B cell (primary cell): ENCODE measurements around the gene EFNA2. TPM values are rescaled to one million over a fixed set of nuclear protein-coding genes. Genes with fewer than 3 reads are reported as not detected.

Experiments
- ATAC-seq: fragments of 200-7000 bp; cut with Tn5 transposase; one replicate; pipeline ENCODE4 v1.10.0; 2021; ENCODE audit warnings: low read depth, mild to moderate bottlenecking, moderate number of reproducible peaks, moderate library complexity
- CTCF ChIA-PET: fragments of 350-600 bp; sonication (Branson Sonifier 250); formaldehyde crosslinking; loops from one replicate; lab custom pipeline; 2021; ENCODE audit warnings: antibody characterized with exemption, inconsistent platforms; lab: Charles Lee
- POLR2A ChIA-PET: fragments of 350-600 bp; sonication (Branson Sonifier 250); formaldehyde crosslinking; loops from one replicate; lab custom pipeline; 2021; ENCODE audit warnings: antibody characterized with exemption; lab: Charles Lee
- DNase-seq: peaks from one replicate; pipeline ENCODE4 v3.0.0; 2013
- H2AFZ ChIP-seq: 2 replicates; pipeline ENCODE4 v1.6.1; 2012; ENCODE audit warnings: mild to moderate bottlenecking, low read depth, low read length; ENCODE audit not compliant: insufficient read depth, poor library complexity, severe bottlenecking
- H3K27ac ChIP-seq, 2 donors: 1 replicate in 1 of 2; 2 replicates in 1 of 2; pipeline ENCODE4 v1.5.1; 2012 to 2013; ENCODE audit warnings: low read length in 2 of 2, mild to moderate bottlenecking in 2 of 2, moderate library complexity in 1 of 2
- H3K27me3 ChIP-seq, 4 experiments: fragments of 200-600 bp in 1 of 4; sonication (generic) in 1 of 4; replicated peaks in 1 of 4; 1 replicate in 2 of 4; 2 replicates in 2 of 4; pipeline versions ENCODE4 v1.6.1 to v1.7.0; 2013 to 2016; ENCODE audit warnings: low read length in 3 of 4, mild to moderate bottlenecking in 2 of 4, mixed read lengths in 1 of 4, moderate library complexity in 1 of 4; ENCODE audit not compliant: insufficient read depth in 4 of 4, control insufficient read depth in 3 of 4; ENCODE audit errors: control extremely low read depth in 1 of 4
- H3K36me3 ChIP-seq, 2 experiments: replicated peaks in 1 of 2; 1 replicate in 1 of 2; 2 replicates in 1 of 2; pipeline versions ENCODE4 v1.6.1 to v1.7.1; 2013; ENCODE audit warnings: low read length in 1 of 2; ENCODE audit not compliant: insufficient read depth in 2 of 2, control insufficient read depth in 1 of 2; ENCODE audit errors: control extremely low read depth in 1 of 2, extremely low read depth in 1 of 2
- H3K4me1 ChIP-seq, 2 donors: fragments of 200-600 bp in 1 of 2; sonication (generic) in 1 of 2; 1 replicate in 1 of 2; 2 replicates in 1 of 2; pipeline versions ENCODE4 v1.5.1 to v1.6.1; 2013 to 2017; ENCODE audit warnings: low read length in 2 of 2; ENCODE audit not compliant: control insufficient read depth in 2 of 2, insufficient read depth in 2 of 2
- H3K4me2 ChIP-seq: replicated peaks from 2 replicates; pipeline ENCODE3; 2012; ENCODE audit warnings: mild to moderate bottlenecking, low read depth, low read length; ENCODE audit not compliant: poor library complexity, severe bottlenecking
- H3K4me3 ChIP-seq, 5 experiments: fragments of 200-600 bp in 1 of 5; sonication (generic) in 1 of 5; 1 replicate in 3 of 5; 2 replicates in 2 of 5; pipeline versions ENCODE4 v1.5.1 to v1.7.0; 2011 to 2016; ENCODE audit warnings: low read length in 4 of 5, mild to moderate bottlenecking in 4 of 5, low read depth in 2 of 5, control low read depth in 1 of 5, moderate library complexity in 1 of 5; ENCODE audit not compliant: insufficient read depth in 1 of 5; ENCODE audit errors: control extremely low read depth in 1 of 5, extremely low read depth in 1 of 5
- H3K79me2 ChIP-seq: fragments of 200-600 bp; sonication (generic); one replicate; pipeline ENCODE4 v1.6.0; 2016; ENCODE audit warnings: low read length; ENCODE audit not compliant: control insufficient read depth, insufficient read depth
- H3K9ac ChIP-seq: fragments of 200-600 bp; sonication (generic); 2 replicates; pipeline ENCODE4 v1.6.1; 2017; ENCODE audit warnings: mild to moderate bottlenecking, low read length, moderate library complexity
- H3K9me3 ChIP-seq, 3 donors: one replicate each; pipeline versions ENCODE4 v1.6.1 to v1.7.1; 2013; ENCODE audit warnings: low read length in 2 of 3; ENCODE audit not compliant: control insufficient read depth in 2 of 3, insufficient read depth in 1 of 3; ENCODE audit errors: control extremely low read depth in 1 of 3
- H4K20me1 ChIP-seq: 2 replicates; pipeline ENCODE4 v1.6.0; 2012; ENCODE audit warnings: mild to moderate bottlenecking, low read length; ENCODE audit not compliant: insufficient read depth, control insufficient read depth, poor library complexity, severe bottlenecking
- H3K27ac Mint-ChIP-seq: one replicate; pipeline ENCODE4 v1.8.0; 2021; ENCODE audit warnings: mixed read lengths
- H3K27me3 Mint-ChIP-seq: one replicate; pipeline ENCODE4 v1.8.0; 2021; ENCODE audit warnings: mixed read lengths
- H3K4me1 Mint-ChIP-seq: one replicate; pipeline ENCODE4 v1.8.0; 2021; ENCODE audit warnings: mixed read lengths
- H3K4me3 Mint-ChIP-seq: one replicate; pipeline ENCODE4 v1.8.0; 2021; ENCODE audit warnings: mixed read lengths
- H3K9me3 Mint-ChIP-seq: one replicate; pipeline ENCODE4 v1.8.0; 2022; ENCODE audit warnings: mixed read lengths; ENCODE audit not compliant: insufficient read depth
- CTCF ChIP-seq: fragments of 200-600 bp; IDR thresholded peaks from one replicate; pipeline ENCODE4 v1.8.0; 2022; ENCODE audit warnings: antibody characterized with exemption, mild to moderate bottlenecking
- EZH2 ChIP-seq: IDR thresholded peaks from 2 replicates; pipeline ENCODE4 v1.6.1; 2012; ENCODE audit warnings: borderline replicate concordance, low read depth, mild to moderate bottlenecking, moderate library complexity, low read length; ENCODE audit not compliant: insufficient read depth, poor library complexity, severe bottlenecking
- WGBS: methylation state at CpG from one replicate; pipeline ENCODE4 v1.1.5; 2013; ENCODE audit warnings: missing lambda C conversion rate; ENCODE audit not compliant: insufficient coverage; 5-methylcytosine and 5-hydroxymethylcytosine counted together
- intact Hi-C: fragments of 100-400 bp; cut with micrococcal nuclease; formaldehyde crosslinking; loops from one replicate; pipeline ENCODE4 v1.10.0; 2022
- polyA plus RNA-seq: library from polyadenylated mRNA; depleted of rRNA; stranded (reverse); fragments of >200 nt; gene quantifications from 2 replicates; pipeline ENCODE4 v1.2.3, GENCODE V29; 2012
- total RNA-seq, 2 donors: library from RNA; stranded (reverse); fragments of 120-200 nt in 1 of 2; gene quantifications; 1 replicate in 1 of 2; 2 replicates in 1 of 2; pipeline versions ENCODE4 v1.2.3 to v1.2.4, GENCODE V29; 2013 to 2022

EFNA2 gene
- total and polyA plus RNA-seq, 2 donors (not counting 1 experiment from before 2014, with no cell fraction given), result not detected

DNA sequence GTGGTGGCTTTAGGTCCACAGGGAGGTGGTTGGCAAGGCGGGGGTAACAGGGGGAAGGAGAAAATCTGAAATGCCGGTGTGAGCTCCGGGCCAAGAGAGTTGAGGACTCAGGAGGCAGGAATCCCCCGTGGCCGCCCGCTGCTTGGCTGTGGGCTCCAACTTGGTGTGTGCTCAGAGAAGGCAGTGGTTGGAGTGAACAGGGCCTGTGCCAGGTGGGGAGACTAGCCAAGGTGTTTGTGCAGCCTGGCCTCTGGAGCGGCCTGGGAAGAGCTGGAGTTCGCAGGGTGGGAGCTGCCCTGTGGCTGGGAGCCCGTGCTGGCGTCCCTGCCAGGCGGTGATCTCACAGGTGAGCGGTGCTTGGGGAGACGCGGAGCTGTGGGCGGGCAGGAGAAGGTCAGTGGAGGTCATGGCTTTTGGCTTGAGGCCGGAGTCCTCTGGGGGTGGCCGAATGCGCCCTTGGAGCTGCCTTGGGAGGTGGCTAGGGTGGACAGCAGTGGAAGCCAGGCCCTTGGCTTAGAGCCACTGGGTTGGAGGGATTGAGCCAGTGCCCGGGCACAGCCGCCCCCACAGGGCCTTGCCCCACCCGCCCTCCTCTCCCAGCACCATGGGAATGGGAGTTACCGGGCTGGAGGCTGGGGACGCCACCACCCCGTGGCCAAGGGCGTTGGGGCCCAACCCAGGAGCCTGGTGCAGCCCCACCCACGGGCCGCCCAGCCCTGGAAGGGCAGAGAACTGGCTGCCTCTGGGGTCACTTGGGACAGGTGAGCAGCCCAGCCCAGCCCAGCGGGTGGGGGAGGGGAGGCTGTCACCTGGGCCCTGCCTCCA is 23.7 kb upstream of the EFNA2 start:
- Histone ChIP-seq H3K27ac (peak overlapping the region; percentile 96 to 99), H3K4me1 (peaks cover 72 to 91% of the 10 kb centered on the region in 2 donors), H3K4me3 (peak overlapping the region; percentile 61 to 95 (median 81)), H3K9me3 (no peaks in the 10 kb centered on the region), H3K9ac (peak overlapping the region; percentile 98), H3K27me3 (no peaks in the 10 kb centered on the region), H3K4me2 (peak overlapping the region; percentile 99), H3K79me2 (peaks cover 27% of the 10 kb centered on the region), H2AFZ (no peak overlapping the region), H3K36me3 (peaks cover 0 to 12% of the 10 kb centered on the region in 2 experiments), H4K20me1 (peaks cover 12% of the 10 kb centered on the region)
- Mint-ChIP-seq H3K27me3 (no peaks in the 10 kb centered on the region), H3K4me3 (peak overlapping the region; percentile 97), H3K27ac (peak overlapping the region; percentile 100), H3K9me3 (no peaks in the 10 kb centered on the region), H3K4me1 (peaks cover 78% of the 10 kb centered on the region)
- WGBS, result 30% methylated on average over 21 of the region's 28 CpGs
- ChIA-PET CTCF (interaction anchor here (7.6 to 10.0 kb wide), 2 partner anchors 8 to 18 kb away, joined by 113 to 658 read pairs; partner anchors contain the start of gene ATP5F1D), POLR2A (interaction anchor here (0.5 to 11.0 kb wide), 9 partner anchors 3 to 492 kb away, joined by 3 to 402 read pairs (median 5); partner anchors contain the start of genes ABCA7, ATP5F1D, CIRBP and FAM174C)
- ATAC-seq (no peak), DNase-seq (peak; percentile 86)
- TF ChIP-seq EZH2, result no peak
- peak; percentile 5 for TF ChIP-seq CTCF
- intact Hi-C loops, result loop anchor here (1.0 to 5.0 kb wide), 2 partner anchors 13 to 355 kb away; no protein-coding TSS in a partner anchor
